Activated naive CD8-positive, alpha-beta T cell treated with anti-CD3 and anti-CD28 coated beads, Interleukin-2, amount 50 U/mL, for 24 hours (primary cell): ENCODE data around the gene ST6GALNAC4.

Source experiments
- ATAC-seq: fragments of 150-1000 bp; cut with Tn5 transposase; one replicate; pipeline ENCODE4 v1.10.0; 2021
- DNase-seq: peaks from one replicate; pipeline ENCODE4 v3.0.0; 2021
- H3K27ac Mint-ChIP-seq: one replicate; pipeline ENCODE4 v1.8.0; 2021; ENCODE audit warnings: mild to moderate bottlenecking, mixed read lengths
- H3K27me3 Mint-ChIP-seq: one replicate; pipeline ENCODE4 v1.8.0; 2021; ENCODE audit warnings: mixed read lengths
- H3K36me3 Mint-ChIP-seq: one replicate; pipeline ENCODE4 v1.8.0; 2021; ENCODE audit warnings: low read depth, mixed read lengths
- H3K4me1 Mint-ChIP-seq: one replicate; pipeline ENCODE4 v1.8.0; 2021; ENCODE audit warnings: mixed read lengths
- H3K4me3 Mint-ChIP-seq: one replicate; pipeline ENCODE4 v1.8.0; 2021; ENCODE audit warnings: mild to moderate bottlenecking, moderate library complexity, mixed read lengths
- H3K9me3 Mint-ChIP-seq: one replicate; pipeline ENCODE4 v1.8.0; 2021; ENCODE audit warnings: mixed read lengths

Gene ST6GALNAC4

DNA sequence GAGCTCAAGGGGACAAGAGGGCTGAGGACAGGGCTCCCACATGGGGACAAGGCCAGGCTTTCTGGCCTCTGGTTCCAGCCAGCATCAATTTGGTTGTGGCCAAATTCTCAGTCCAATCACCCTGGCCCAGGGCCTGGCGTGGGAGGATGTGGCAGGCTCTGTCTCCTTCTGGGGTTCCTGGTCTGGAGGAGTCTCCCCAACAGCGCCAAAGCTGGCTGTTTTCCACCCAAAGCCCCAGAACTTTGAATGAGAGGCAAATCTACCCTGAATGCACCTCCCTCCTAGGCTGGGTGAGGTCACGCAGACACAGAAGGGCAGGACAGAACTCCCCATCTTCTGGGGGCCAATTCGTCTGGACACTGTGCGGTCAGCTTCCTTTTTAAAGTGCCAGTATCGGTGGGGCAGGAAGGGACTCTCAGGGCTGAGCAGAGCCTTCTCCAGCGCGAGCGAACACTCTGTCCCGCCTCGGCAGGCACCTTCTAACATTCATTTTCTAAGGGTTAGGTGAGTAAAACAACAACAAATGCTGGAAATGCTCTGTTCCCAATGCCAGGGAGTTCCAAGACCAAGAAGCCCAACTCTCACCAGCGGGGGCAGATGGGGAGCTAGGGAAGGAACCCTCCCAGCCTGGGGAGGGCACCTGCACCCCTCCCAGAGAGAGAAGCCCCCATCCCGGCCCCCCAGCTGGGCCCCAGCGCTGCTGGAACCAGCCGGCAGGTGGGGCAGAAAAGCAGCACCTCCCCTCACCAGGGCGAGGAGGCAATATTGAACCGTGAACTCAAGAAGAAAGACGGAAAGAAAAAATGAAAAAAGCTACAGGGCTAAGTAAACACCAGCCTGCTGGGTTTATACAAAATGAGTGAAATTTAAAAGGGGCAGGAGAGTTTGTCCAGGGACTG lies 24.5 kb upstream of the ST6GALNAC4 start:
- Mint-ChIP-seq H3K27me3 (peaks cover 3% of the 10 kb centered on the region), H3K9me3 (no peaks in the 10 kb centered on the region)
- no peak for ATAC-seq

DNA sequence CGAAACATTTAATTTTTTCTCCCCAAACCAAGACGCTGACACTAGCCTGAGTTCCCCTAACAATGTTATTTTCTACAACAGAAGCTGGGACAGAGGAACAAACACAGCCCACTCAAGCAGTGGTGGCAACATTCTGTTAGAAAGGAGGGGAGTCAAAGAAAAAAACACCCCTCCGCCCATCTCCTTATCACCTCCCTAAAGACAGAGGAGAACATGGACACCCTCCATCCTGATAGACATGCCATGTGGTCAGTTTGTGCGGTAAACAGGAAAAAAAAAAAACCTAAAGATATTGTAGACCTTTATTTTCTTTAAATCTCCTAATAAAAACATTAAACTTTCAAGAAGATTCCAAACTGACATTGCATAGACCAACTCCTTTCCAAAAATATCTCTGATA lies 23.8 kb upstream of the ST6GALNAC4 start:
- no peak for ATAC-seq
- peaks cover 24% of the 10 kb centered on the region for H3K36me3 Mint-ChIP-seq
- H3K27ac Mint-ChIP-seq: no peak overlapping the region
- peaks cover 43% of the 10 kb centered on the region for H3K4me1 Mint-ChIP-seq
- no peak for DNase-seq
- H3K9me3 Mint-ChIP-seq: no peaks in the 10 kb centered on the region
- H3K27me3 Mint-ChIP-seq: peaks cover 3% of the 10 kb centered on the region
- no peak overlapping the region for H3K4me3 Mint-ChIP-seq

More for the DNA sequence above, 24.5 kb upstream of the ST6GALNAC4 start:
- H3K36me3 Mint-ChIP-seq: peaks cover 17% of the 10 kb centered on the region
- DNase-seq: no peak
- H3K27ac Mint-ChIP-seq: no peak overlapping the region
- peaks cover 36% of the 10 kb centered on the region for H3K4me1 Mint-ChIP-seq
- no peak overlapping the region for H3K4me3 Mint-ChIP-seq

DNA sequence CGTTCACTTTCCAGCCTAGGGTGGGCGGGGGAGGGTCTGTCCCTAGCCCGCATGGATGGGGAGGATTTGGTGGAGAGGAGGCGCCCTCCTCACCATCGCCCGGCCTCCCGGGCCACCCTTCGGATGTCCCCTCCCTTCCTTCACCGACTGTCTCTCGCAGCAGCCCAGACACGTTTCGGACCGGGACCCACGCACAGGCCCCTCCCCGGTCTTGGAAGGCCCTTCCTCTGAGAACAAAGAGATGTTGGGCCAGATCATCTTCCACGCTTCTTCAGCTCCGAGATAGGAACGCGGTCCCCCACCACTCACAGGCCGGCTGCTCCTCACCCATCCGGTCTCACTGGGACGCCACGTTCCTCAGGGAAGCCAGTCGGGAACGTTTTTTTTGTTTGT lies 21.5 kb upstream of the ST6GALNAC4 start:
- peak overlapping the region; percentile 57 for H3K27ac Mint-ChIP-seq
- H3K27me3 Mint-ChIP-seq: peaks cover 3% of the 10 kb centered on the region
- peaks cover 42% of the 10 kb centered on the region for H3K4me1 Mint-ChIP-seq
- peaks cover 27% of the 10 kb centered on the region for H3K36me3 Mint-ChIP-seq
- H3K9me3 Mint-ChIP-seq: no peaks in the 10 kb centered on the region
- H3K4me3 Mint-ChIP-seq: peak overlapping the region; percentile 35
- ATAC-seq (no peak), DNase-seq (no peak)

DNA sequence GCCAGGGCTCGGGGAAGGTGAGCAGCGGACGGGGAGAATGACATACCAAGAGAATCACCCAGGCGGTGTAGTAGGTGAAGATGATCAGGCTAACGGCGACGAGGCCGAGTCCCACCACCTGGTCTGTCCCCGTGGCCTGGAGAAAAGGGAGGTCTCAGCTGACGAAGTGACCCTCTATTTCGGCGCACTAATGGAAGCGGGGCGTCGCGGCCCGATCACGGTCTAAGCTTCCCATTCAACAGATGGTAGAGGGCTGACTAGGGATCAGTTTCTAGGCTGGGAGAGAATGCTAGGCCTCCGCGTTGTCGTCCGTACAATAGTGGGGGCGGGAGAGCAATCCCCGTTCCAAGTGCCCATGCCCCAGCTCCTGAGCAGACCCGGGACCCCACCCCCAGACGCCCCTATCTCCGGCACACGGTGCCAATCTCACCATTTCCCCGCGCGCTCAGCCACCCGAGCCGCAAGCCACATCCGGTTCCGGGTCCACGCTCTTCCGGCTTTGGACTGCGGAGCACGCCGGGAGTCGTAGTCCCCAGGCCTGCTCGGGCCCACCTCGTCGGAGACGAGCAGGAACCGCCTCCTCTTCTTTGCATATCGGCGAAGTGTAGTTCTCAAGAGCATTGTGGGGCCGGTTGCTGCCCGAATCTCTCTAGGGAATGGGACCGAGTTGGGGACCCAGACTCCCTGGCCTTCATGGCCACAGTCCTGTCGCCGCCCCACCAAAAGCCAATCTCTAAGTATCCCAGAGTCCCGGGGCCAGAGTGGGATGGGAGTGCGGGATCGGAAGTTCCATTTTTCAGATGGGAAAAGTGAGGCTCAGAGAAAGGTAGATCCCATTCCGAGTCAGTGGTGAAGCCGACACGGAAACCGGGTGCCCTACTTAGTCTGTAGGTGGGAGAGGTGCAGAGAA lies 20.8 kb upstream of the ST6GALNAC4 start, which contains the start of gene DPM2:
Gene DPM2, minus strand, starts transcription at position 467 of the 910 bp plus-strand sequence. Its CDS starts 34 bp downstream, at position 433.
- peaks cover 3% of the 10 kb centered on the region for H3K27me3 Mint-ChIP-seq
- peaks cover 40% of the 10 kb centered on the region for H3K4me1 Mint-ChIP-seq
- peak within 1 kb of the TSS; percentile 91 for H3K4me3 Mint-ChIP-seq
- DNase-seq: peak; percentile 88
- ATAC-seq: peak; percentile 94
- H3K36me3 Mint-ChIP-seq: peaks cover 24% of the 10 kb centered on the region
- no peaks in the 10 kb centered on the region for H3K9me3 Mint-ChIP-seq
- H3K27ac Mint-ChIP-seq: peak within 1 kb of the TSS; percentile 89

DNA sequence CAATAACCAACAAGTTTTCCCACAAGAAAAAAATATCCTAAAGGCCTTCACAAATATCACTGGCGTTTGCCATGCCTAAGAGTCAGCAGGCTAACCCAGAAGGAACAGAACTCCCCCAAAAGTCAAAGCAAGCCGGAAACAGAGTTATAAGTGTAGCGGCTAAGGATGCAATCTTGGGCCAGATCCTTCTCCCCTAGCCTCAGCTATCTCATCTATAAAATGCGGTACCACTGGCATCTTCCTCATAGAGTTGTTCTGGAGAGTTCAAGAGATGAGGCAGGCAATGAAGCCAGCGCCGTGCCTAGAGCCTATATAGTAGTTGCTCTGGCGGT lies 20.2 kb upstream of the ST6GALNAC4 start:
- H3K9me3 Mint-ChIP-seq: no peaks in the 10 kb centered on the region
- H3K27me3 Mint-ChIP-seq: peaks cover 3% of the 10 kb centered on the region
- ATAC-seq (no peak), DNase-seq (no peak)
- H3K4me3 Mint-ChIP-seq: peak overlapping the region; percentile 91
- H3K27ac Mint-ChIP-seq: peak overlapping the region; percentile 89
- H3K36me3 Mint-ChIP-seq: peaks cover 21% of the 10 kb centered on the region
- peaks cover 38% of the 10 kb centered on the region for H3K4me1 Mint-ChIP-seq

DNA sequence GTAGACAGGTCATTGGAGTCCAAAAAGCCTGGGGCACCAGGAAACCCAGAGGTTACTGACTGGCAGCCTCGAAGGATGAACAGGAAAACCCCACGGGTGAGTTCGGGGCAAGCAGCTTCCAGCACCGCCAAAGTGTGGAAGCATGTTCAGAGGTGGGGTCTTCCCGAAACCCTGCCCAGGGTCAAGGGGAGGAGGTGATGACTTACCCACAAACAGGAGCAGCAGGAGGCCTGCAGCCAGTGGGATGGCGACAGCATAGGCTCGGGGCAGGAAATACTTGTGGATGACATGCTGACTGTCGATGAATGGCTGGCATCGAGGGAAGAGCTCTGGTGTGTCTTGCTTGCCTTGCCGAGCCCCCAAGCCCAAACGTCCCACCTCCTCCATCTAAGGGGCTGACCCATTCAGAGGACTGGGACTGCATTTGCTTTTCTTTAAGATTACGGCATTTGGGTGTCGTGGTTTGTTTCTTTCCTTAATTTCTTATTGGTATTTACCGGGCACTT lies 19.6 kb upstream of the ST6GALNAC4 start:
- ATAC-seq (no peak), DNase-seq (no peak)
- Mint-ChIP-seq H3K36me3 (peaks cover 21% of the 10 kb centered on the region), H3K4me1 (peaks cover 40% of the 10 kb centered on the region), H3K27ac (peak overlapping the region; percentile 89), H3K4me3 (peak overlapping the region; percentile 91), H3K27me3 (peaks cover 3% of the 10 kb centered on the region), H3K9me3 (no peaks in the 10 kb centered on the region)

DNA sequence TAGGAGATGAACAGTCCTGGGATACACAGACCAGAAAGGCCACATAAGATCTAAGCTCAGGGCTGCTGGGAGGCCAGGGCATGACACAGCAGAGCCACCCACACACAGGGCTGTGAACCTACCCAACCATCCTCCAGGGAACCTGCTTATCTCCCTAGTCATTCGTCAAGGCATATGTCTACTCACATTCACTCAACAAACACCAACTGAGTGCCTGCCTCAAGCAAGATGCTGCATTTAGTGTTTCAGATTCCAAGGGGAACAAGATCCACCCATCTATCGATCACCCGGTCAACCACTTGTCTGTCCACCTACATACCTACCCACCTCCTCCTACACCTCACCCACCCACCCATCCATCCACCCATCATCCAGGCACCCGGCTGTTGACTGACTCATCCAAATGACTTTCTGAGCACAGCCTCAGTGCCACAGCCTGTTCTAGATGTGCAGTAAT lies 19.0 kb upstream of the ST6GALNAC4 start:
- no peaks in the 10 kb centered on the region for H3K9me3 Mint-ChIP-seq
- ATAC-seq: peak; percentile 37
- H3K4me3 Mint-ChIP-seq: peak overlapping the region; percentile 91
- H3K27ac Mint-ChIP-seq: peak overlapping the region; percentile 76
- H3K36me3 Mint-ChIP-seq: peaks cover 21% of the 10 kb centered on the region
- no peak for DNase-seq
- peaks cover 46% of the 10 kb centered on the region for H3K4me1 Mint-ChIP-seq
- H3K27me3 Mint-ChIP-seq: peaks cover 3% of the 10 kb centered on the region

DNA sequence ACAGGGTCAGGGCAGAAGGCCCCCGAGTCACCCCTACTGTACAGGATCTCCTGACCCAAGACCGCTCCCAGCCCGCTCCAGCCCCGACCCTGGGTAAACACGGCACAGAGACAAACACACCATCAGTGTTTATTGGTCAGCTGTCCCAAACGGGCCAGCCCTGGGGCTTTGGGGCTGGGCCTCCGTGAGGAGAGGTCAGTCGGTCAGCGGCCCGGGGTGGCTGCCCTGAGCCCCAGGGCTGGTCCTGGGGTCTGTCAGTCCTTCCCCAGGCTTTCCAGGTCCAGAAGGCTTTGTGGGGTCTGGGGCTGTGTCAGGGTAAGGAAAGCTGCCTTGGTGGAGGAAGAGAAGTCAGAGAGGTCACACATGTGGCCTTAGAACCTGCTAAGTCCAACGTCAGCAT lies 18.1 kb upstream of the ST6GALNAC4 start:
- no peaks in the 10 kb centered on the region for H3K9me3 Mint-ChIP-seq
- H3K4me1 Mint-ChIP-seq: peaks cover 50% of the 10 kb centered on the region
- no peak for ATAC-seq

DNA sequence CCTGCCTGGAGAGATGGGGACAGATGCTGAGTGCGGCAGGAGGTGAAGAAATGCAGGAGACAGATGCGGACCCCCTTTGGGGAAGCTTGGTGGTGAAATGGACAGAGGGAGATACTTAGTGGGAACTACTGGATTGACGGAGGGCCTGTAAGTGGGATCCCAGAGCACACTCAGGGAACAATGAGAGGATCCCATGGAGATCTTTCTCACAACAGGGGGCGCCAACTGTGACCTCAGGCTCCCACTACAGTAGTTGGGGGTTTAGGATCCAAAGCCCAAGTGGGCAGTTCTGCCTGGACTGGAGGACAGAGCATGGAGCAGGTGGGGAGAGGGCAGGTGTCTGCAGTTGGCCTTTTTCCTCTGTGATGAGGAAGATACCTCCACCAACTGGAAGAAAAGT lies 17.4 kb upstream of the ST6GALNAC4 start:
- Mint-ChIP-seq H3K4me3 (no peak overlapping the region), H3K27me3 (peaks cover 9% of the 10 kb centered on the region), H3K36me3 (peaks cover 17% of the 10 kb centered on the region), H3K4me1 (peaks cover 52% of the 10 kb centered on the region), H3K9me3 (no peaks in the 10 kb centered on the region), H3K27ac (no peak overlapping the region)
- DNase-seq (no peak), ATAC-seq (no peak)

More for the DNA sequence above, 18.1 kb upstream of the ST6GALNAC4 start:
- Mint-ChIP-seq H3K4me3 (no peak overlapping the region), H3K27me3 (peaks cover 4% of the 10 kb centered on the region), H3K27ac (peak overlapping the region; percentile 60), H3K36me3 (peaks cover 17% of the 10 kb centered on the region)
- DNase-seq: no peak

DNA sequence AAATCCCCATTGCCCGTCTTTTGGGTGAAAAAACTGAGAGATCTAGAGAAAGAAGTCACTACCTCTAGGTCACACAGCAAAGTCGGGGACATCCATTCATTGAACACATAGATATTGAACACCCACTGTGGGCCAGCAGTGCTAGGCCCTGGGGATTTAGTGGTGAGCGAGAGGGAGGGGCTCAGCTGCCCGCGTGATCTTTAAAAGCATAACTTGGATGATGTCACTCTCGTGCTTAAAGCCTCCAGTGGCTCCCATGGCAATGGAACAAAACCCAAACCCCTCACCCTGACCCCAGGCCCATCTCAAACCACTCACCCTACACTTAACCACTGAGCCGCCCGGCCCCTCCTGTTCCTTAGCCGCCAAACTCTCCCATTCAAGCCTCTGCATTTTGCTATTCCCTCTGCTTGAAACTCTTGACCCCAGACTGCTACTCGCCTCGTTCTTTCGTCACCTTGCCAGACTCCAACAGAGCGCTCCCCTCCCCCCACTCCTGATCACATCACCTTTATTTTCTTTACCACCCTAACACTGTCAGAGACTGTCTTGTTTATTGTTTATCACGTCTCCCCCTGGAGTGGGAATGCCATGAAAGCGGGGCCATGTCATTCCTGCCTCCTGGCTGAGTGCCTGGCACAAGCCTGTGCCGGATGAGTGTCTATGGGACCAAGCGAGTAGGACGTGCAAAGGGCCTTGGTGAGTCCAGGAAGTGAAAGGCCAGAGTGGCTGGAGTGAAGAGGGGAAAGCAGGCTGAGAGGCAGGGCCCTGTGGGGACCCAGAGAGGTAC lies 14.4 kb upstream of the ST6GALNAC4 start:
- peak overlapping the region; percentile 67 for H3K4me3 Mint-ChIP-seq
- DNase-seq (no peak), ATAC-seq (no peak)
- no peaks in the 10 kb centered on the region for H3K9me3 Mint-ChIP-seq
- H3K27ac Mint-ChIP-seq: no peak overlapping the region
- peaks cover 43% of the 10 kb centered on the region for H3K4me1 Mint-ChIP-seq
- peaks cover 13% of the 10 kb centered on the region for H3K27me3 Mint-ChIP-seq
- H3K36me3 Mint-ChIP-seq: peaks cover 12% of the 10 kb centered on the region

DNA sequence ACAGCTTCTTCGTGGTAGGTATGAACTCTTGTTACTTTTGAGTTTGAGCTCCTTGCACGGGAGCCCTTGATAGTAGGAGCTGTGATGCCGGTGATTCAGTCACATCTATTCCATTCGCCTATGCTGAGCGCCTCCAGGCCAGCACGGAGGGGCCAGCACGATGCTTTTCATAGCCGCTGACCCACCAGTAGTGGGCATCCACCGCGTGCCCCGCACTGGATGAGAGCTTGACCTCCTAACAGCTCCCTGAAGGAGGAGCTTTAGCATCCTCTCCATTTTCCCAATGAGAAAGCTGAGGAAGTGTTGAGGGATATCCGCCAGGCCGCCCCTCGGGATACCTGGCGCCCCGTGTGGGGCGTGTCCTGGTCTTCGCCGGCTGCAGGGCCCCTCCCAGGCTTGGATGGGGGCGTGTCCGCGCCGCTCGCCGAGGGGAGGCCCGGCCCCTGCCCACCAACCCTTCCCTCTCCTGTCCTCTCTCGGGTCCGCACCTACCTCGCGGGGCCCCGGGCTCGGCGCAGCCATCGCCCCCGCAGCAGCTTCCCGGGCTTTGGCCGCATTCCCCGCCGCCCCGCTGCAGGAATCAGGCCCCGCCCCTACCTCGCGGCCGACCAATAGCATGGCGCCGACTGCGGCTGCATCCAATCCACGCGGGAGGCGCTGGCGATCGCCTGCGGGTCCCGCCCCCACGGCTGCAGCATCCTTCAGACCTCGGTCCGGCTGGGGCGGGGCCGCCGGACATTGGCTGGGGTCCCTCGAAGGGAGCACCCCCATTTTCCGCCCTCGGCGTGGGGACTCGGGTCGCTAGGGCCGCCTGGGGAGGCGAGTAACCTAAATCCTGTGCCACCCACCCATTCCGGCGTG lies 13.6 kb upstream of the ST6GALNAC4 start, which contains the start of gene PIP5KL1:
Gene PIP5KL1, minus strand, starts transcription at position 547 of the 861 bp plus-strand sequence. Its CDS starts 25 bp downstream, at position 522.
- H3K4me3 Mint-ChIP-seq: peak within 1 kb of the TSS; percentile 67
- peaks cover 35% of the 10 kb centered on the region for H3K4me1 Mint-ChIP-seq
- peak; percentile 81 for DNase-seq
- peaks cover 13% of the 10 kb centered on the region for H3K27me3 Mint-ChIP-seq
- H3K36me3 Mint-ChIP-seq: peaks cover 4% of the 10 kb centered on the region
- ATAC-seq: peak; percentile 54
- H3K27ac Mint-ChIP-seq: peak within 1 kb of the TSS; percentile 52
- H3K9me3 Mint-ChIP-seq: no peaks in the 10 kb centered on the region

DNA sequence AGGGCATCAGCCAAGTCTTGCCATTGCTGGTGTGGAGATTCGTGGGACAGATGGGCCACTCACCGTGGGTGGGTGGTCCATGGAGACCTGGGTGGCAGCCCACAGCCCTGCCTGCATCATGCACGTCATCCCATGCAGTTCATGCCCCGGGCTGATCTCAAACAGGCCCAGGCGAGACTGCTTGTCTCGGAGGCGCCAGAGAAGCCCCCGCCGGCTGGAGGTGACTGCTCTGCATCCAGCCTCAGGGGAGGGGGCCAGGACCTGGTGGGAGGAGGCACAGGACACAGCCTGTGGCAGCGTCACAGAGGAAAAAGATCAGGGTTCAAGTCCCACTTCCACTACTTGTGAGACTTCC lies 12.8 kb upstream of the ST6GALNAC4 start:
- DNase-seq: no peak
- H3K36me3 Mint-ChIP-seq: peaks cover 4% of the 10 kb centered on the region

More for the DNA sequence above, 12.8 kb upstream of the ST6GALNAC4 start:
- ATAC-seq: no peak
- peaks cover 31% of the 10 kb centered on the region for H3K4me1 Mint-ChIP-seq
- H3K27ac Mint-ChIP-seq: peak overlapping the region; percentile 52
- H3K9me3 Mint-ChIP-seq: no peaks in the 10 kb centered on the region
- peak overlapping the region; percentile 53 for H3K4me3 Mint-ChIP-seq
- H3K27me3 Mint-ChIP-seq: peaks cover 17% of the 10 kb centered on the region
